IPS-18a (cell line): Measurements from ENCODE around the gene C20orf144.

ENCODE experiments used
- H3K27ac ChIP-seq: one replicate; pipeline ENCODE4 v1.5.1; 2013; ENCODE audit warnings: low read length
- H3K27me3 ChIP-seq: one replicate; pipeline ENCODE4 v1.6.1; 2013; ENCODE audit warnings: mild to moderate bottlenecking, low read length; ENCODE audit not compliant: control insufficient read depth, insufficient read depth
- H3K36me3 ChIP-seq: one replicate; pipeline ENCODE4 v1.6.1; 2013; ENCODE audit warnings: low read depth, low read length; ENCODE audit not compliant: control insufficient read depth
- H3K4me1 ChIP-seq: one replicate; pipeline ENCODE4 v1.6.1; 2013; ENCODE audit warnings: low read depth, low read length; ENCODE audit not compliant: control insufficient read depth
- H3K4me3 ChIP-seq: one replicate; pipeline ENCODE4 v1.5.1; 2013; ENCODE audit warnings: low read length
- H3K9ac ChIP-seq: one replicate; pipeline ENCODE4 v1.6.1; 2013; ENCODE audit warnings: mild to moderate bottlenecking, low read length, moderate library complexity
- H3K9me3 ChIP-seq: one replicate; pipeline ENCODE4 v1.6.1; 2013; ENCODE audit warnings: low read depth, low read length; ENCODE audit not compliant: control insufficient read depth

Gene C20orf144

GRCh38 chr20:33675136-33675959 lies 13.2 kb downstream of the C20orf144 start:
- Histone ChIP-seq H3K4me1 (peaks cover 17% of the 10 kb centered on the region), H3K4me3 (peak overlapping the region; percentile 73), H3K27me3 (no peaks in the 10 kb centered on the region), H3K36me3 (peaks cover 34% of the 10 kb centered on the region), H3K9me3 (no peaks in the 10 kb centered on the region), H3K27ac (no peak overlapping the region), H3K9ac (no peak overlapping the region)

- H3K27me3 ChIP-seq, result no peaks in the 10 kb centered on the region
- no peak overlapping the region for H3K27ac ChIP-seq
- H3K9ac ChIP-seq, result no peak overlapping the region
- peaks cover 17% of the 10 kb centered on the region for H3K4me1 ChIP-seq
- no peaks in the 10 kb centered on the region for H3K9me3 ChIP-seq
- peaks cover 38% of the 10 kb centered on the region for H3K36me3 ChIP-seq
- no peak overlapping the region for H3K4me3 ChIP-seq
Observed at GRCh38 chr20:33676121-33676520, 14.0 kb downstream of the C20orf144 start.

GRCh38 chr20:33676652-33677645 lies 14.8 kb downstream of the C20orf144 start:
- peaks cover 38% of the 10 kb centered on the region for H3K36me3 ChIP-seq
- H3K9ac ChIP-seq, result no peak overlapping the region
- no peak overlapping the region for H3K4me3 ChIP-seq
- H3K27ac ChIP-seq, result no peak overlapping the region
- H3K9me3 ChIP-seq, result no peaks in the 10 kb centered on the region
- peaks cover 17% of the 10 kb centered on the region for H3K4me1 ChIP-seq
- no peaks in the 10 kb centered on the region for H3K27me3 ChIP-seq

GRCh38 chr20:33677991-33678702 lies 16.0 kb downstream of the C20orf144 start:
- Histone ChIP-seq H3K4me1 (peaks cover 13% of the 10 kb centered on the region), H3K9ac (no peak overlapping the region)

GRCh38 chr20:33679758-33680485 lies 17.8 kb downstream of the C20orf144 start:
- H3K4me3 ChIP-seq, result no peak overlapping the region
- H3K27me3 ChIP-seq, result no peaks in the 10 kb centered on the region
- no peaks in the 10 kb centered on the region for H3K9me3 ChIP-seq
- peaks cover 45% of the 10 kb centered on the region for H3K36me3 ChIP-seq
- peaks cover 11% of the 10 kb centered on the region for H3K4me1 ChIP-seq
- no peak overlapping the region for H3K9ac ChIP-seq
- H3K27ac ChIP-seq, result no peak overlapping the region

More at GRCh38 chr20:33677991-33678702, 16.0 kb downstream of the C20orf144 start:
- H3K9me3 ChIP-seq, result no peaks in the 10 kb centered on the region
- H3K27ac ChIP-seq, result no peak overlapping the region
- H3K36me3 ChIP-seq, result peaks cover 38% of the 10 kb centered on the region
- no peak overlapping the region for H3K4me3 ChIP-seq
- H3K27me3 ChIP-seq, result no peaks in the 10 kb centered on the region

- Histone ChIP-seq H3K4me3 (no peak overlapping the region), H3K27ac (no peak overlapping the region), H3K36me3 (peaks cover 45% of the 10 kb centered on the region), H3K4me1 (peaks cover 8% of the 10 kb centered on the region), H3K9me3 (no peaks in the 10 kb centered on the region), H3K9ac (no peak overlapping the region), H3K27me3 (no peaks in the 10 kb centered on the region)
Observed at GRCh38 chr20:33680686-33681085, 18.6 kb downstream of the C20orf144 start.

- Histone ChIP-seq H3K27ac (no peak overlapping the region), H3K9me3 (no peaks in the 10 kb centered on the region), H3K27me3 (no peaks in the 10 kb centered on the region), H3K4me3 (no peak overlapping the region), H3K36me3 (peaks cover 42% of the 10 kb centered on the region), H3K4me1 (peaks cover 8% of the 10 kb centered on the region), H3K9ac (no peak overlapping the region)
Observed at GRCh38 chr20:33681288-33681687, 19.2 kb downstream of the C20orf144 start.

- no peak overlapping the region for H3K4me3 ChIP-seq
- H3K27me3 ChIP-seq, result no peaks in the 10 kb centered on the region
- H3K9me3 ChIP-seq, result no peaks in the 10 kb centered on the region
- peaks cover 38% of the 10 kb centered on the region for H3K36me3 ChIP-seq
- no peak overlapping the region for H3K9ac ChIP-seq
- H3K4me1 ChIP-seq, result peaks cover 11% of the 10 kb centered on the region
- no peak overlapping the region for H3K27ac ChIP-seq
Observed at GRCh38 chr20:33681728-33682353, 19.7 kb downstream of the C20orf144 start.

GRCh38 chr20:33684533-33685327 lies 22.6 kb downstream of the C20orf144 start:
- H3K9me3 ChIP-seq, result no peaks in the 10 kb centered on the region
- no peaks in the 10 kb centered on the region for H3K27me3 ChIP-seq
- peaks cover 17% of the 10 kb centered on the region for H3K36me3 ChIP-seq
- H3K27ac ChIP-seq, result no peak overlapping the region
- H3K4me1 ChIP-seq, result peaks cover 13% of the 10 kb centered on the region
- peak overlapping the region; percentile 70 for H3K4me3 ChIP-seq
- H3K9ac ChIP-seq, result peak overlapping the region; percentile 82
